ELR (cell line): Measurements from ENCODE around the gene SFTPA1.
"Not testable (repeated sequence)": the region's sequence is repeated elsewhere in the genome, so short reads cannot be mapped to it uniquely, and the experiment has no call there.

Experiments
- DNase-seq: peaks from one replicate; pipeline ENCODE4 v3.0.0-alpha.2; 2015; ENCODE audit warnings: low read depth

The SFTPA1 gene

DNA sequence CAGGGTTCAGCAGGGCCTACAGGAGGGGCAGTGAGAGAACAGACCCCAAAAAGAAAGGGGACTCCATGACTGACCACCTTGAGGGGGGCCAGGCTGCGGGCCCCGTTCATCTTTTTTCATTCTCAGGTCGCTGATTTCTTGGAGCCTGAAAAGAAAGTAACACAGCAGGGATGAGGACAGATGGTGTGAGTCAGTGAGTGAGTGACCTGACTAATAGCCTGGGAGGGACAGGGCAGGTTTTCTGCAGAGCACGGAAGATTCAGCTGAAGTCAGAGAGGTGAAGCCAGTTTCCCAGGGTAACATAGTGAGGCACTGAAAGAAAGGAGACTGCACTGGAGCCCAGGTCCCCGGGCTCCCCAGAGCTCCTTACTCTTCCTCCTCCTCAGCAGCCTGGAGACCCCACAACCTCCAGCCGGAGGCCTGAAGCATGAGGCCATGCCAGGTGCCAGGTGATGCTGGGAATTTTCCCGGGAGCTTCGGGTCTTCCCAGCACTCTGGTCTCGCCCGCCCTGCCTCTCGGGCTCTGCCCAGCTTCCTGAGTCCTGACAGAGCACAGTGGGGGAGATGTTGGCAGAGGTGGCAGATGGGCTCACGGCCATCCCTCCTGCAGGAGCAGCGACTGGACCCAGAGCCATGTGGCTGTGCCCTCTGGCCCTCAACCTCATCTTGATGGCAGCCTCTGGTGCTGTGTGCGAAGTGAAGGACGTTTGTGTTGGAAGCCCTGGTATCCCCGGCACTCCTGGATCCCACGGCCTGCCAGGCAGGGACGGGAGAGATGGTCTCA lies 646 bp downstream of the SFTPA1 start:
- DNase-seq, result peak; percentile 40

DNA sequence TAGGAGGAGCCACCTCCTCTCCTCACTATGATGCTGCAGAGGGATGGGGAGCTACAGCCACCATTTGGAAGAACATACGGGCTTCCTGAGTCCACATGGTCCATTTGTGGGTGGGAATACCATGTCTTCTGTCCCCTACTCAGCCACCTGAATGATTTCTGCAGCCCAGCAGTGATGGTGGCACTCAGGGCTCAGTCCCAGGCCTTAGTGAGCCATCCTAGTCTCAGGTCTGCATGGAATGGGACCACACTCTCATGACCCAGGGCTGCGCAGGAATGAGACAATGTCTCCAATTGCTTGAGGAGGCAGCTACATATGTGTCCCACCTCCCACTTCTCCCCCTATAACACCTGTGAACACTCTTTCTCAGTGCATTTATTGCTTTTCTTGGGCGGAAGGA lies 4.8 kb downstream of the SFTPA1 start:
- DNase-seq, result no peak

DNA sequence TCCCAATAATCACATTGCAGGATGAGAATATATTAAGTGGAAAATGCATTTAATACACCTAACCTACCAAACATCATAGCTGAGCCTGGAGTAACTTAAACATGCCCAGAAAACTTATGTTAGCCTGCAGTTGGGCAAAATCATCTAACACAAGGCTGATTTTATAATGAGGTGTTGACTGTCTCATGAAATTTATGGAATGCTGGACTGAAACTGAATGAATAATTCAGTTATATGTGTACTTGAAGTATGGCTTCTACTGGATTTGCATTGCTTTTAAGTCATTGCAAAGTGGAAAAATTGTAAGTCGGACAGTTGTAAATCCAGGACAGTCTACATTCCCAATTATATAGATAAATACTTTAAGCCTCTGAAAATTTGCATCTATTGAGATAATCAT lies 5.4 kb downstream of the SFTPA1 start:
- DNase-seq, result no peak

DNA sequence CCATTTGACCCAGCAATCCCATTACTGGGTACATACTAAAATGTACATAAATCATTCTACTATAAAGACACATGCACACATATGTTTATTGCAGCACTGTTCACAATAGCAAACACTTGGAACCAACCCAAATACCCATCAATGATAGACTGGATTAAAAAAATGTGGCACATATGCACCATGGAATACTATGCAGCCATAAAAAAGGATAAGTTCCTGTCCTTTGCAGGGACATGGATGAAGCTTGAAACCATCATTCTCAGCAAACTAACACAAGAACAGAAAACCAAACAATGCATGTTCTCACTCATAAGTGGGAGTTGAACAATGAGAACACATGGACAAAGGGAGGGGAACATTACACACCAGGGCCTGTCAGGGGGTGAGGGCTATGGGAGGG lies 12.9 kb downstream of the SFTPA1 start:
- not testable (repeated sequence) for DNase-seq

DNA sequence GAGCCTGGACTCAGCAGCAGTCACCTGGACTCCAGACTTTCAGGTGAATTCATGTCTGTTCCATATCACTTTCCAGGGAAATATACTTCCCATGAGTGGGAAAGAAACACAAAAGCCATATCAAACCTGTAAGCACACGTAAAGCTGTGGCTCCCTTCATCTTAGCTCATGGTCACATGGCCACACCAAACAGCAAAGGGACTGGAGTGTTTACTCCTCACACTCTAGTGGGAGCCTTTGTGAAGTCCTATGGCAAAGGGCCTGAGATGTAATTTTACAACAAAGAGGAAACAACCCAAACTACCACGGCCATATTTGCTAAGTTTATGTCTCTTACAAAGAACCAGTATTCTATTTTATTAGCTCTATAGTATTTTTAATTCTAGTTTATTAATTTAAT lies 16.3 kb downstream of the SFTPA1 start:
- no peak for DNase-seq

DNA sequence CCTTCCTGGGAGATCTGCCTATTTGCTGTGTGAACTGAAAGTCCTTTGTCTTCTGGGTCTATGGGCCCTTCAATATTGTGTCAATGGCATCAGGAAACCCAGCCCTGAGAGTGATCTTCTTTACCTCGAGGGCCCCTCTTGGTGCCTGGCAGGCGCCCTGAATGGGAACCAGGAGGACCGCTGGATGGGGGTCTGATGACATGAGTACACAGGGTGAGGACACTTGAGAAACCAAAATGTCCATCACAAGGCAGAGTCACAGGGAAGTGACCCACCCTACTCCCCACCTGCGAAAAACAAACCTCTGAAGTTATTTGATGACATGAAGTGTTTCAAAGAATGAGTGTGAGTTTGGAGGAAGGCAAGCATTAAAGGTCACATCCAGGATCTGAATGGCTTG lies 17.3 kb downstream of the SFTPA1 start:
- no peak for DNase-seq

DNA sequence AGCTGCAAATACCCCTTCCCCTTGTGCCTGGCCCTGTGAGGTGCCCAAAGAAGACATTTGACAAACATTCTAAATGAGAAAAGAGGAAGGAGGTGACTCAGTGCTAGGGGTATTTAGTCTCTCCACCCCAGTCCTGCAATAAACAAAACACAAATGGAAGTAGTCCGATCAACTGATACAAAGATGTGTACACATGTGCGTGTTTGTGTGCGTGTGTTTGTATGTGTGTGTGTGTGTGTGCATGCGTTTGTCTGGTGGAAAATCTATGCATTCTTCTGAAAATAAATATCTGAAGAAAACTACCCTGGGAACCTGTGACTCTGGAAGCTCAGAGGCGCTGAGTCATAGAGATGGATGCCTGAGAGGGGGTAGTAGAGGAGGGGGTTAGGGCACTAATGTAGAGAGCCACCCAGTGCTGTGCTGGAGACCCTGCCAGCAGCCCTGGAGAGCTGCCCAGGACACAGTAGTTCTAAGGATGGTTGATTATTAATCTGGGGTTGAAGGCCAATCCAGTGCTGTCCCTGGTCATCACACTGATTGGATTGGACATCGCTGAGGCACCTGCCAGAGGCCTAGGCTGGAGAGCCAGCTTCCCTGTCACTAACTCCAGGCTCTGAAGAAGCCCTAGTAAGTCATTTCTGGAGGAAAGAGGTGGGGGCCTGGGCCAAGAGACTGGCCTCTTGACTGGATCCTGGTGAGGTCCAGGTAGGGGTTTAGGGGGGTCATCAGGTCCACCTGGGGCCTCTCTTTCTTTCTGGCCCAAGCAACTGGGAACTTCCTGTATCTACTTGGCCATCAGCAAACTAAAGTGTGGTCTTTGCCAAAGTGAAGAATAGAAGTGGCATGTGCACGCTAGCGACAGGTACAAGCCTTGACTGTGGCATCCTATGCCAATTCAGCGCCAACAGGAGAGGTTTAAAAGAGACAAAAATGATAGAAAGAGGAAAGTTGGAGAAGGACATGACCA lies 18.5 kb downstream of the SFTPA1 start:
- DNase-seq, result no peak

DNA sequence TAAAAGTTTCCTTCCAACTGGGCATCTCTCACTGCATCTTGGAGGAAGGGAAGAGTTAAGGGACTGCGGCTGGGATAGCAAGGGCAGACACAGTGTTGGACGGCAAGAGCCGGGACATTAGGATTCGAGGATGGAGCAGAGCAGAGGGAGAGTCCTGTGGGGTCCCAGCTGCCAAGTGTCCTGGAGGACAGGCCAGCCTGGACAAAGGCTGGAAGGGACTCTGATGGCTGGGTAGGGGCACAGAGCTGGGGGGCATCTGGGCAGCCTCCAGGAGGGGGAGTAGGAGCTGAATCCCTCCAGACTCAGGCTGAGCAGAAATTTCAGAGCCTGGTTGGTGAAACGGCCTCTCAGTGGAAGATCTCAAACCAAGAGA lies 19.2 kb downstream of the SFTPA1 start:
- no peak for DNase-seq

DNA sequence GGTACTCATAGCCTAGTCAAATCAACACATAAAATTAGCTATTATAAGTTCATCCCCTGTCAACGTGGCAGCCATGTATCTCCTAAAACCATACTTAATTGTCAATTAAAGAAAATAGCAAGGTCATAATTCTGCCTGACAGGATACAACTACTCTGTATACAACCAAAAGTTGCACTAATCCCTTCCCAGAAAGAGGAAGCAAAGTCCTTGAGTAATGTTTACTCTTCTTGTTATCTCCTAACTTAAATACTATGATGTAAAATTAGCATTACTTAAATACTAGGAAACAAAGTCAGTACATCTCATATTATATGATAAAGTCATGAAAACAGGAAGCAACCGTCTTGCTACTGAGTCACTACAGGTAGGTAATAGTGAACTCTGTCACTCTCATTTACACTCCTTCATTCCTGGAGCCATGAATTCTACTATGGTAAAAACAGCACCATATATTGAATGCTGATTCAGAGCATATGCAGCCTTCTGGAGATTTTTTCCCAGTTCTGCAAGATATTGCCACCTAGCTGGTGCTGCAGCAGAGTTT lies 26.0 kb downstream of the SFTPA1 start:
- DNase-seq, result not testable (repeated sequence)

DNA sequence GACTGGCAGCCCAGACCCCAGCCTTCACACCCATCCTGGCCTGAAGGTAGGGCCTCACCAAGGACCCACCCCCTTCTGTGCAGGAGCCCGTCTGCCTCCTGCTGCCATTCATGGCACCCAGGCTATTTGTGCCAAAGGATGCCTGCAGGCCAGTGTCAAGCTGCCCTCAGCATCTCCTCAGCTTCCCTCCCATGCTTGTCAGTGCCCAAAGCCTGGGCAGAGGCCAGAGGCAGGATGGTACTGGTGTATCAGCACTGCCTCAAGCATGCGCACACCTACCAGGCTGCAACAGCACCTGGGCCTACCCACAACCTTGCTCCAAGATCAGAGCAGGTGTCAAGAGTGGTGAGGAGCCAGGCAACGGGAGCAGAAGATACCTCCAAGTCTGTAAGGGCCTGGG lies 27.6 kb downstream of the SFTPA1 start:
- DNase-seq, result no peak

DNA sequence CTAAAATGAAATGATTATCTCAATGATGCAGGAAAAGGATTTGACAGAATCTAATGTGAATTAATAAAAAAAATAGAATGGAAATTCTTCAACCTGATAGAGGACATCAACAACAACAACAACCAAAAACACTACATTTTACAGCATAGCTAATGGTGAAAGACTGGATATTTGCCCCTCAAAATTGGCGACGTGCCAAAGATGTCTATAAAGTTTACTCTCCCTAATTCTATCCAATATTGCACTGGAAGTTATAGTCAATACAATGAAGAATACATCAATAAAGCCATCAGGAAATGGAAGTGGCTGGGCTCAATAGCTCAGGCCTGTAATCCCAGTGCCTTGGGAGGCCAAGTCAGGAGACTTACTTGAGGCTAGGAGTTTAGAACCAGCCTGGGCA lies 42.0 kb downstream of the SFTPA1 start:
- DNase-seq, result not testable (repeated sequence)

DNA sequence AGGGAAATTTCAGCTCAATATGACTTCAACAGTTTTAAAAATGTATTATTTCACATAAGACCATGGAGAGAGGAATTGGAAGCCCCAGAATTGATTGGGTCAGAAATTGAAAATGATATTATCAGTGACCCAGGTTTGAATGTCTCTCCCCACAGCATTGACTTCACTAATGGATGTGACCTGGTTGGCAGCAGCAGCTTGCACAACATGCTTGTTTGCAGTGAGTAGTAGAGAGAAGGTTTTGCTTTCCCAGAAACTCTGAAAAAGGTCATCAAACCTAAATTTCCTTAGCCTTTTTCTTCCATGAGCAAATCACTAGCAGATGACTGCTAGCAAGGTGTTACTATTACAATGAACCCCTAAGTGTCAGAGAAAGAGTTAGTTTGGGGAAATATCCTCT lies 52.5 kb downstream of the SFTPA1 start:
- DNase-seq, result not testable (repeated sequence)

DNA sequence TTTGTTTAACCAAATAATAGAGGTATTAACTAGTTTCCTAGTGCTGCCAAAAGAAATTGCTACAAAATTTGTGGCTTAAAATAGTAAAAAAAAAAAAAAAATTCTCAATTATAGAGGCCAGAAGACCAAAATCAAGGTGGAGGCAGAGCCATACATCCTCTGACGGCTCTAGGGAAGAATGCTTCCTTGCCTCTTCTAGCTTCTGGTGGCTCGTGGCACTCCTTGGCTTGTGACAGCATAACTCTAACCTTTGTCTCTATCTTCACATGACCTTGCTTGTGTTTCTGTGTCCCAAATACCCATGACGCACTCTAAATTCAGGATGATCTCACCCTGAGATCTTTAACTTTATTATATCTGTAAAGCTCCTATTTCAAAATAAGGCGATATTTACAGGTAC lies 53.9 kb downstream of the SFTPA1 start:
- not testable (repeated sequence) for DNase-seq
